ENCODE results near the gene C15orf39.

Gene C15orf39

DNA sequence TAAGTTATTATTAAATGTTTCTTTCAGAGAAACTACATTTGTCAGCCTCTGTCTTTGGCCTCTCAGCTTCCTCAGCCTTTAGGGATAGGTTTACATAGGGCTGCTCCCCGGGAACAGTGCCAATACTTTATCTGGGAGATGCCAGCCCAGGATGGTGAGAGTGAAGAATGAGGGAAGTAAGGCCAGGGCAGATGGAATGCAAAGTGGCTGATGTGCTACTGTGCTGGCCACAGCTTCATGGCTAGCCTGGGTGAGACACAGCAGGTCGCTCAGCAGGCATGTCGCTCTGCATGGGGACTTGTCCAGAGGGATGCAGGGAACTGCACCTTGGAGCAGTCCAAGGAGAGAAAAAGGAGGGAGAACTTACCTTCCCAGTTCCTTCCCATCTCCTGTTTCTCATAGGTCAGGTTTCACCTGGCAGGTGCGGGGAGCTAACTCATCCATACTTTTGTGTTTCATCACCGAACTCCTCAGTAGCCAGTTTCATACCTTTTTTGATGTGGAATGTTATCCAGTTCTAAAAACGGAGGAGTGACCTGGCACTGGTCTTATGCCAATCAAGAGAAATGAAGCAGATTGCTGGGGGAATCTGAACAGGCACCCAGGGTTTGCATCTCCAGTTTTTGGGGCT is 30.9 kb upstream of the C15orf39 start:
- no peak overlapping the region for H3K4me3 Mint-ChIP-seq
- DNase-seq = no peak
- H3K27ac Mint-ChIP-seq = no peak overlapping the region
- peaks cover 33% of the 10 kb centered on the region for H3K9me3 Mint-ChIP-seq
- H3K27me3 Mint-ChIP-seq (ENCODE audit: low read depth, poor library complexity) = peaks cover 21% of the 10 kb centered on the region
- H3K36me3 Mint-ChIP-seq (ENCODE audit: low read depth) = no peaks in the 10 kb centered on the region
- H3K4me1 Mint-ChIP-seq = no peaks in the 10 kb centered on the region
- TF ChIP-seq, protein P1, sequence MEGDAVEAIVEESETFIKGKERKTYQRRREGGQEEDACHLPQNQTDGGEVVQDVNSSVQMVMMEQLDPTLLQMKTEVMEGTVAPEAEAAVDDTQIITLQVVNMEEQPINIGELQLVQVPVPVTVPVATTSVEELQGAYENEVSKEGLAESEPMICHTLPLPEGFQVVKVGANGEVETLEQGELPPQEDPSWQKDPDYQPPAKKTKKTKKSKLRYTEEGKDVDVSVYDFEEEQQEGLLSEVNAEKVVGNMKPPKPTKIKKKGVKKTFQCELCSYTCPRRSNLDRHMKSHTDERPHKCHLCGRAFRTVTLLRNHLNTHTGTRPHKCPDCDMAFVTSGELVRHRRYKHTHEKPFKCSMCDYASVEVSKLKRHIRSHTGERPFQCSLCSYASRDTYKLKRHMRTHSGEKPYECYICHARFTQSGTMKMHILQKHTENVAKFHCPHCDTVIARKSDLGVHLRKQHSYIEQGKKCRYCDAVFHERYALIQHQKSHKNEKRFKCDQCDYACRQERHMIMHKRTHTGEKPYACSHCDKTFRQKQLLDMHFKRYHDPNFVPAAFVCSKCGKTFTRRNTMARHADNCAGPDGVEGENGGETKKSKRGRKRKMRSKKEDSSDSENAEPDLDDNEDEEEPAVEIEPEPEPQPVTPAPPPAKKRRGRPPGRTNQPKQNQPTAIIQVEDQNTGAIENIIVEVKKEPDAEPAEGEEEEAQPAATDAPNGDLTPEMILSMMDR (IDR thresholded peaks at IDR 0.05) = no peak

DNA sequence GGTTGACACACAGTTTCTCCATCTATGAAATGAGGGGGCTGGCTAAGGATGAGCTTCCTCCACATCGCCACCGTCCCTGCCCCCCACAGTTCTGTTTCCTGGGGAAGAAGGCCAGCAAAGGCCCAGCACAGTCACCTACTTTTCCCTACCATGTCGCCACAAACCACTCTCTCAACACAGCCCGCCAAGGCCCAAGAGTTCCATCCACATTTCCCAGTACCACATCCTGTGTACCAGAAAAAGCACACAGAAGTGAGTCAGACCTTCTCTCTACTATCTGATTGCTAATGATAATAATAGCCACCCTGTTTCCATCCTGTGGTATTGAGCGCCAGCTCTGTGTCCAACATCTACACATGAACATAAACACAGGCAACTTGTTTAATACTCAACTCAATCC is 30.3 kb upstream of the C15orf39 start:
- Mint-ChIP-seq H3K4me1 (peaks cover 2% of the 10 kb centered on the region), H3K9me3 (peaks cover 30% of the 10 kb centered on the region), H3K36me3 (ENCODE audit: low read depth) (no peaks in the 10 kb centered on the region), H3K4me3 (no peak overlapping the region), H3K27ac (peak overlapping the region; percentile 27), H3K27me3 (ENCODE audit: low read depth, poor library complexity) (peaks cover 21% of the 10 kb centered on the region)
- DNase-seq = no peak
- TF ChIP-seq, protein P1 (IDR thresholded peaks at IDR 0.05) = no peak

DNA sequence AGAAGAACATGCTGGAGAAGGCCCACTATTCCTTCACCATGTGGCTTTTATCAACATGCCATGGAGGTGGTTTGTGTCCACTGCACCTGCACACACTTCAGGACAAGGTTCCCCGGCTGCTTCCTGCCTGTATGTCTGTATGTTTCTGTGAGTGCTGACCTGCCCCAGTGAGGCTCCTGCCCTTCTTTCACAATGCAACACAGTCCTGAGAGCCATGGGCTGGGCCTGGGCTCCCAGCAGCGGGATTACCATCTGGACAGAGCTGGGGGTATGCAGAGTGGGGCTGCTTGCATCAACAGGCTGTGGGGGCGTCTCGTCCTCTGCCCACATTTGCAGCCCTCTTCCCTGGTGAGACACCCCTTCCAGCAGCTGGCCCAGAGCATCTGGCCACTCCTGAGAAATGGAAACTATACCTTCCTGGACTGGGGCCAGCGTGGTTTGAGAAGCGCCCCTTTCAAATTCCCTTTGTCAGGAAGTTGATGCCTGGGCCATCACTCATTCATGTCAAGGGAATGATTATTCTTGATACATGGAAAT is 29.3 kb upstream of the C15orf39 start:
- peaks cover 20% of the 10 kb centered on the region for H3K9me3 Mint-ChIP-seq
- no peaks in the 10 kb centered on the region for H3K36me3 Mint-ChIP-seq (ENCODE audit: low read depth)
- TF ChIP-seq, protein P1 (IDR thresholded peaks at IDR 0.05) = no peak
- peaks cover 28% of the 10 kb centered on the region for H3K27me3 Mint-ChIP-seq (ENCODE audit: low read depth, poor library complexity)
- H3K4me3 Mint-ChIP-seq = no peak overlapping the region
- H3K4me1 Mint-ChIP-seq = peaks cover 11% of the 10 kb centered on the region
- H3K27ac Mint-ChIP-seq = no peak overlapping the region
- DNase-seq = no peak

DNA sequence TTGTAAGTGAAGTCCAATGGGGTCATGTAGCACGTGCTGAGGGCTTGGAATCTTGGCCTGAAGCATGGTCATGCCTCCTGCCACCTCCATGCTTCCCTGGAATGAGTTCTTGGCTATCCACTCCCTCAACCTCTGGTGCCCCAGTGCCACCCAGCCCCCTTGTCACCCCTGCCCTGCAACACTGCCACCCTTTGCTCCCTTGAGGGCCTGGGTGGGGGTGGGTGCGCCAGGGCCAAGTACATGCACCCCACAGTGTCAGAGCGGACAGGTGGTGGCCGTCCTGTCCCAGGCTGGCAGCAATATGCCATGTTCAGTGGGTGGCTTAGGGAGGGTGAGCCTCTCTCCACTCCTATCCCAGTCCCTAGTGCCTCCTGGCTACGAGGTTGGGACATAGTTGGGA is 27.6 kb upstream of the C15orf39 start:
- Mint-ChIP-seq H3K36me3 (ENCODE audit: low read depth) (no peaks in the 10 kb centered on the region), H3K27ac (no peak overlapping the region), H3K4me1 (peaks cover 25% of the 10 kb centered on the region), H3K27me3 (ENCODE audit: low read depth, poor library complexity) (peaks cover 36% of the 10 kb centered on the region), H3K9me3 (peaks cover 9% of the 10 kb centered on the region), H3K4me3 (no peak overlapping the region)
- no peak for DNase-seq
- TF ChIP-seq, protein P1 (IDR thresholded peaks at IDR 0.05) = no peak

DNA sequence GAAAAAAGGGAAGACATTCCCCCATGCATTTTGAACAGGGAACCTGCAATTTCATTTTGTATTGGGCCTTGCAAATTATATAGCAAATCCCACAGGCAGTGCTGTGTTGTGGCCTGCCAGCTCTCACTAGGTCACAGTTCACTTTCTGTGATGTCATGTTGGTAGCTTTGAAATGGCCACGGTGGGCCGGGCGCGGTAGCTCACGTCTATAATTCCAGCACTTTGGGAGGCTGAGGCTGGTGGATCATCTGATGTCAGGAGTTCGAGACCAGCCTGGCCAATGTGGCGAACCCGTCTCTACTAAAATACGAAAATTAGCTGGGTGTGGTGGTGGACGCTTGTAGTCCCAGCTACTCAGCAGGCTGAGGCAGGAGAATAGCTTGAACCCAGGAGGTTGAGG is 27.0 kb upstream of the C15orf39 start:
- TF ChIP-seq, protein P1 (IDR thresholded peaks at IDR 0.05) = no peak
- DNase-seq = no peak
- Mint-ChIP-seq H3K4me1 (peaks cover 31% of the 10 kb centered on the region), H3K36me3 (ENCODE audit: low read depth) (no peaks in the 10 kb centered on the region), H3K27me3 (ENCODE audit: low read depth, poor library complexity) (peaks cover 34% of the 10 kb centered on the region), H3K27ac (no peak overlapping the region), H3K9me3 (peaks cover 3% of the 10 kb centered on the region), H3K4me3 (no peak overlapping the region)

DNA sequence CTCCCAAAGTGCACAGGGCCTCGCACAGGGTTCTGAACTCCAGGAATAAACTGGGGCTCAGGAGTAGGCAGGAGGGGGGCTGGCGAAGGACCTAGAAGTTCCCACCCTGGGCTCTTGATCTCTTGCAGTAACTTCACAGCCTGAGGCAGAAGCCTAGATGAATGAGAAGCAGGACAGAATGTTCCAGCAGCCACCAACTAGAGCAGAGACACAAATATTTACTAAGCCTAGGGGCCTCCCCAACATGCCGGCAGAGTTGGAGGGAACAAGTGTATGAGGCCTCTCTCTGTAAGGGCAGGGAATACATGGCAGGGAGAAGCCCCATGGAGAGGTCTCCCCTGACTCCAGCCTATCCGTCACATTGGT is 25.3 kb upstream of the C15orf39 start:
- Mint-ChIP-seq H3K36me3 (ENCODE audit: low read depth) (no peaks in the 10 kb centered on the region), H3K27me3 (ENCODE audit: low read depth, poor library complexity) (peaks cover 35% of the 10 kb centered on the region), H3K4me3 (no peak overlapping the region), H3K27ac (no peak overlapping the region), H3K4me1 (peaks cover 47% of the 10 kb centered on the region), H3K9me3 (no peaks in the 10 kb centered on the region)
- TF ChIP-seq, protein P1 (IDR thresholded peaks at IDR 0.05) = no peak
- DNase-seq = no peak
